Stimulated activated CD8-positive, alpha-beta memory T cell treated with anti-CD3 and anti-CD28 coated beads, Interleukin-15, amount 100 ng/mL, for 1 hour (primary cell): Measurements from ENCODE around the gene VPS13D.

Experiments used
- DNase-seq: peaks from one replicate; pipeline ENCODE4 v3.0.0-alpha.2; 2020; ENCODE audit warnings: low read depth

VPS13D gene

DNA sequence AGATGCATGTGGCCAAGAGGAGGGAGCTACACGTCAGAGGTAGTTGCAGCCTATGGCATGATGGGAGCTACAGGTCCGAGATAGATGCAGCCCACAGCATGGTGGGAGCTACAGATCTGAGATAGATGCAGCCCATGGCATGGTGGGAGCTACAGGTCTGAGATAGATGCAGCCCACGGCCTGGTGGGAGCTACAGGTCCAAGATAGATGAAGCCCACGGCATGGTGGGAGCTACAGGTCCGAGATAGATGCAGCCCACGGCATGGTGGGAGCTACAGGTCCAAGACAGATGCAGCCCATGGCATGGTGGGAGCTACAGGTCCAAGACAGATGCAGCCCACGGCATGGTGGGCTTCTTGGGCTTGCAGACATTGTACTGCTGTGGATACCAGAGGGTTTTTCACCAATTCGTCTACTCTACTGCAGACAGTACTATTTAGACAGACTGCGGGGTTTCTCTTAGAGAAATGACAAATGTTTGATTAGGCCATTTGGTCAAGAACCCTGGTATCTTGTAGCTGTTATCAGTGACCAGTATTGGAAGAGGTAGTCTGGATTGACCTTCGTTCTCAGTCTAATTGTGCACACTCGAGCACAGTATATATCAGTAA, 260.8 kb downstream of the VPS13D start:
- DNase-seq = no peak

DNA sequence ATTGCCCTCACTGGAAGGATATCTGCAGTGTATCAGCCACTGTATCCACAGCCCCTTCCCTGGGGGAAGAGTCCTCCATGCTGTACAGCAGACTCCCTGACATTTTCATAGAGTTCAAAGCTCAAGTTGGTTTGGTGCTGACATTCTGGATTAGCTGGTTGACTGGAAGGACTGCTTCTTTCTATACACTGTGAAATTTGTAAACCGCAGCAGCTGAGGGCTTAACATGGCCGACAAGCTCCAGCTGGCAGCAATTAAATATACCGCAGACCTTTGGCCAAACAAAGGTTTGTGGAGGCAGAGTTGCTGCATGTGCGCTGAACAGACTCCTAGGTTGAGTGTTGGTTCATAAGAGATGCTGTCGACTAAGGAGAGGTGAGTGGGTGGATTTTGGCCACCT, 261.8 kb downstream of the VPS13D start:
- no peak for DNase-seq

DNA sequence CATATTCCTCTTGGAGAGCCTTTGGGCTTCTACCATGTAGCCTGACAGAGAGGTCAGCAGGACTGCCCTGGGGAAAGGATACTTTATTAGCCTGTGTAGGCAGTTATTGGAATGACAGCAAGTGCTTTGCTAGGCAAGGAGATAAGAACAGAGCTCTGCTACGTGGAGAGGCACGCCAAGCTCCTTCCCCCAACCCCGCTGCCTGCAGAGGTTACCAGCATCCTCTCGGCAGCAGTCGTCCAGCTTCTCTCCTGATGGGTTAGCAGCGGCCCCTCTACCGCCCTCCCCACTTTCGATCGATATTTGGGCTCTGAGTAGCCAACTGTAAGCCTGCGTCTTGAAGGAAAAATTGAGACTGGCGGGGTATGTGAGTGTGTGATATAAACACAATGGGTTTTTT, 265.9 kb downstream of the VPS13D start:
- DNase-seq = no peak

DNA sequence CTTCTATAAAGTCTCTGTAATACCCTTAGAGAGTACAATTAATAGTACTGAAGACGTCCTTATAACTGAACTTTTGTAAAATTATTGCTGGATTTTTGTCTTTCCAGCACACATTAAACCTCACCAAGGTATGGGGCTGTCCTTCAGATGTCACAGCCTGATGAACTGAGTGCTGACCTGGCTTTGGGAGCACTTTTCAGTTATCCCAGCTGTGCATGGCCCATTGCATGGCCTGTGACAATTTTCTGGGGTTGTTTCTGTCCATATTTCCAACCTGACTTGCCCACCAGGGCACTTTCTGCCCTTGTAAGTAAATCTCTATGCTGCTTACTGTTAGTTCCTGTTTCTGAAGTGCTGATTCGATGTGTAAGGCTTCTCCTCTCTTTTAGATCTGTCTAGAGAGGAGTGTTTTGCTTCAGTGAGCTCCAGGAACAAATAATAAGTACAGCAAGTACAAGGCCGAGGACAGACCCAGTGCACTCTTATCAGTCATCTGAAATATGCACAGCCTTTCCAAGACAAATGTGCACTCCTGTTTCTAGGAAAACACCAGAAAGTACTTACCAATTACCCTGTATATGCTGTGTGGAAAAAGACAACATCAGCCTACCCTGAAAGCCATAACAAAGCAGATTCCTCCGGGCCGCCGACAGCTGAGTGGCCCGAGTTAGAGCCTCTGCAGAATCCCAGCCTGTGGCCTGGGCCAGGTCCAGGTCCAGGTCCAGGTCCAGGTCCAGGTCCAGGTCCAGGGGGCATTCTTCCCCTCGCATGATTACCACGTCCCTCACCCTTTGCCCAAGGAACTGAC, 266.5 kb downstream of the VPS13D start:
- no peak for DNase-seq

DNA sequence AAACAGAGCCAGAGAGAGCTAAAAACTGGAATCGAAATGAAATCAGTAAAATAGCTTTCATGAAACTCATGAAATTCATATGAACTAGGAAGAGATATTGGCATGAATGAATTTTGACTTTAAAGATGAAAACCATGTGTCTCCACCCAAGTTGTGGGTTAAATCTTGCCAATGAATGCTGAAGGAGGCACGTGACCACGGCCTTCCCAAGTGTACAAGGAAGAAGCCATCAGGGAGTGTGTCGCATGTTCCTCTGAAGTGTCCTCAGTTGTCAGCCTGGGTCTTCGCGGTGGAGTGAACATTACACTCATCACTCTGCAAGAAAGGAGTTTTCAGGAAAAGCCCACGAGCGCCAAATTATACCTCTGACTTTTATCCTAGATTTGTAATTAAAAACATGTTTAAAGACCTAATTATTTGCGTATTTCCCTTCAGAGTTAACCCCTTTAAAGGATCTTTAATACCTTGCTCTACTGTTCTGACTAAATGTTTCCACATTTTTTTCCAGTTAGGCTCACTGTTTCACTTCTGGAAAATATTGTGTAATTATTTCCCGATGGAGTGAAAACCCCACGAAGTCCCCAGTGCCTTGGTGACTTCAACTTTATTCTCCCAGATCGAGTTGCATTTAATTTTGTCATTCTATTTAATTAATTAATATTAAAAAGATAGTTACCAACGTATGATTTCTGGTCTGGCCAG, 269.9 kb downstream of the VPS13D start:
- no peak for DNase-seq

DNA sequence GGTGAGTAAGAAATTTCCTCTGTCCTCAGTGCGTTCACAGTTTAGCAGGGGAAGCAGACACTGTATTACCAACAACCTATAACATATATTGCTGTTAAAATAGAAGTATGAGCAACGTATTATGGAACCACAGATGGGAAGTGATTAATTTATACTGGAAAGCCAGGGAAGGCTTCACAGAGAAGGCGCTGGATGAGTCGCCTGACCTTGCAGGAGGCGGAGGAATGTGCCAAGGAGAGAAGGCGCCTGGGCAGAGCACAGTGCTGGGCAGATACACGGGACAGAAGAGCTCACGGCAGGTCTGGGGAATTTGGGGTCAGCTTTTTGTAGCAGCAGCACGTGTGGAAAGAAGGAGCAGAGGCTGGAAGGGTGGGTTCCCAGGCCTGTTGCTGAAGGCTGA, 271.8 kb downstream of the VPS13D start:
- no peak for DNase-seq

DNA sequence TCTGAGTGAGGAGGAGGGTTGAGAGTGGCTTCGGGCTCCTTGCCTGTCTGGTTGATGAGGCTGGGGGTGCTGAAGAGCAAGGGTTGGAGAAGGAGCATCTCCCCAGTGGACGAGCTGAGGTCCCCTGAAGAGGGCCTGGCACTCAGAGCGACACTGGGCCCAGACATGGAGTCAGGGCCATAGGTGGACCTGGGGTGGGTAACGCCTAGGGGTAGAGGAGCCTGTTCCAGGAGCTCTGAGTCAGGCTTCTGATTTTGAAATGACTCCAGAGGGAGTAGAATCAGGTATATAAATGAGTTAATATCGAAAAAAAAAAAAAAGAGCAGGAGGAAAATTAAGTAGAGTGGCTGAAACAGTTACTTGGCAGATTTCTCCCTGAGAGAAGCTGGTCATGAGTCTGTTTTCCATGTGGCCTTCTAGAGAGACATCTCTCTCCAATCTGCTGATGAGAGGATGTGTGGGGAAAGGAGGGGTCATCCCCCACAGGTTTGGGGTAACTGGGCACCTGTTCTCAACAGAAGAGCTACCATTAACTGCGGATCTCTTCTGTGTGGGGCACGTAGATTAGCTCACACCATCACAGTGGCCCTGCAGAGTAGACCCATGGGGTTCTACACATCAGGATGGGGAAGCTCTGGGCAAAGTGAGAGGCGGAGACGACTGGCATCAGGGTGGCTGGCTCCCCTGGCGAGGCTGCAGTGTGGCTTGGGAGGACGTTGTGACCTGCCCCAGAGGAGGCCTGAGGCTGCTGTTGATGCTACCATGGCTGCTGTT, 272.7 kb downstream of the VPS13D start:
- DNase-seq = no peak

DNA sequence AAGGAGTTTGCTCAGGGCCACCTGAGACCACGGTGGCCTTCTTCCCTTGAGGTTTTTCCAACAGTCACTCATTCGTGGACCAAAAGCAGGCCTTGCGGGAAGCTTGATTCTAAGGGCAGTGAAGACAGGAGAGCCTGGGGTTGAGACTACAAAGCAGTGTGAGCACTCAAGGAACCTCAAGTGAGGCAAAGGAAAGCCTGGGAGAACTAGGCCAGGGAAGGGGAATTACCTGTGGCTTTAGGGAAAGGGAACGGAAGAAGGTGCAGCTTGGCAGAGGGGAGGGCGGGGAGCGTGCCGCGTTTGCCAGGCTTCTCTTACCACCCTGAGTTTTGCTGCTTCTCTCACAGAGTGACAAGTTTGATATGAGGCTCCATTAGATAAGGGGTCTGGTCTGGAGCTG, 273.9 kb downstream of the VPS13D start:
- no peak for DNase-seq

DNA sequence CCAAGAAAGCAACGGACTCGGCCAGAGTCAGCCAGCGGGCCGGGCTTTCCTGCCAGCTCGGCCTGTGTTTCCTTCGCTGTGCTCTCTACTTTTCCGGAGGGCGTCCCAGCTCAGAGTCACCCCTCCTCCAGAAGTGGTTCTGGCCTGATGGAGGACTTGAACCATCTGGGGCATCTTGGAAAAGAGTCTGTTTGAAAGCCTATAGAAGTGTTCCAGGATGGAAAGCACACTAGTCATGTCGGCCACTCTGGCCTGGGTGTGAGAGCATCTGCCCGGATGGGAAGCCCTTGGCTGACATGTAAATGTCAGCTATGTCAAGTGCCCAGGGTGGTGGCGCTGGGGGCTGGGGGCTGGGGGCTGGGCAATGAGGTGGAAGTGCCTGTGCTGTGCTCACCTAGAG, 274.8 kb downstream of the VPS13D start:
- DNase-seq = no peak

DNA sequence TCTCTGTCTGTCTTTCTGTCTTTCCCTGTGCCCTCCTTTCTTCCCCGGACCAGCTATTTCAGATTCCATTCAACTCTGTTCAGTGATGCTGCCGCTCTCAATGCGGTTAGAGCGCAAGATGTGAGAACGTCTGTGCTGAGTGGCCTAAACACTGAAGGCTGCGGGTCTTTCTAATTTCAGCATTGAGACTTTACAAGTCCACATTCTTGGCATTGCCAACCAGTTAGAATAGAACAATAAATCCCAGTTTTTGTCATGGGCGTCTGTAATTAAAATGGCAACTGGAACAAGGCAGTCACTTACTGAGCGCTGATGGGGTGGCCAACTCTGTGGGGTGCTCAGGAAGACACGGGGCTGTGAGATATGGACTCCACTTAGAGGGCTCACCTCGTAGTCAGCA, 275.4 kb downstream of the VPS13D start:
- no peak for DNase-seq

DNA sequence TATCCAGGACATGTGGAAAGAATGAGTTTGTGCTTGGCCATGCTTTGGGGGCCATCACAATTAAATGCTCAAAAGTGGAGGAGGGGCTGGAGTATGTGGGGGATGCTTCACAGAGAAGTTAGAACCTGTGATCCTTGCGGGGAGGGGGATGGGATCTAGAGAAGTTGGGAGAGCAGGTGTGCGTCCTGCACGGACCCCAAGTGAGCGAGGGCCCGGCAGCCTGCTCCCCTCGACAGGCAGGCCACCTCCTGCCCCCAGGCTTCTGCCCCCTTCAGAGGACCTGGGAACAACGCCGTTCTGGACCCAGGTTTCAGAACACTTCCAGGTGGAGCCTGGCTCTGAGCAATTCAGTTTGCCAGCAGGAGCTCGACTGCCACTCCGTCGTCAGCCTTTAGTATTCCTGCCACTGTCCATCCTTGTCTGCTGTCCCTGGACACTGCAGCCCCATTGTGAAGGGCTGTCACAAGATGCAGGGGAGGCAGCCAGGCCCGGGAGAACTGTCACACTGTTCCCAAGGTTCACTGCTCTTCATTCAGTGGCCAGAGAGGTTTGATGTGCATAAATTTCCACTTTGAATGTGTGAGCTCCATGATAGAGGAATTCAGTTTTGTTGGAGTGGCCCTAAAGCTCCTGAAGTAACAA, 275.9 kb downstream of the VPS13D start:
- no peak for DNase-seq

DNA sequence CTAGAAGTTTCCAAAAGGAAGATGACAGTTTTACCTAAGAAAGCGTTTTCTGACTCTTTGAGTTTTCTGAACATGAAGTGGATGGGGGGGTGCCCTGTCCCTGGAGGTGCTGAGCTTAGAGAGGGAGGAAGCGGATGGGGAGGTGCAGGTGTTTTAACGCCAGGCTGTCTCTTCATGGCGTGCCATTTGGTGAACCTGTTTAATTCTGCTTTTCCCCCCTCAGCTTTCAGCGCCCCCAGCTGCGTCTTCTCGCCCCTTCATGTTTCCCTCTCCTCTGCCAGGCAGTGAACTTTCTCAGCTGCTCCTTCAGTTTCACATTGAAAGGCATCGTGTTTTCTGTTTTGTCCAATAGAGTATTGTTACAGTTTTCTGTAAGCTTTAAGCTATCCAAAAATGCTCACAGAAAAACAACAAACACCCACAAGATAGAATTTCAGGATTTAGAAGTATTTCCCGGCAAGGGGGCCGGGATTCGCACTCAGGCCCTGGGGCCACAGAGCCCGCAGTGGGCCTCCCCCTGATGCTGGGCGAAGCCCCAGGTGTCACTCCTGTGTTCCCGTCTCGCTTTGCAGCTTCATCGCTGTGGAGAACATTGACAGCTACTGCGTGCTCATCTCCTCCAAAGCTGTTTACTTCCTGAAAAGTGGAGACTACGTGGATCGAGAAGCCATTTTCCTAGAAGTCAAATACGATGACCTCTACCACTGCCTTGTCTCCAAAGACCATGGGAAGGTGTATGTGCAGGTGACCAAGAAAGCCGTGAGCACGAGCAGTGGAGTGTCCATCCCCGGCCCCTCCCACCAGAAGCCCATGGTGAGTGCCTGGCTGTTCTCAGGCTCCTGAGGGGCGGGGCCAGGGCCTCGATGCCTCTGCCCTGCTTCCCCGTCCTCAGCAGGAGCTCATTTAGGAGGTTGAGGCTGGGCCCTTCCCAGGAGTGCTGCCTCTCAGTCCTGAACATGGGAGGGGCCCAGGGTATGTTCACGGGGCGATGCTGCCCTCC, 276.8 kb downstream of the VPS13D start:
- no peak for DNase-seq

DNA sequence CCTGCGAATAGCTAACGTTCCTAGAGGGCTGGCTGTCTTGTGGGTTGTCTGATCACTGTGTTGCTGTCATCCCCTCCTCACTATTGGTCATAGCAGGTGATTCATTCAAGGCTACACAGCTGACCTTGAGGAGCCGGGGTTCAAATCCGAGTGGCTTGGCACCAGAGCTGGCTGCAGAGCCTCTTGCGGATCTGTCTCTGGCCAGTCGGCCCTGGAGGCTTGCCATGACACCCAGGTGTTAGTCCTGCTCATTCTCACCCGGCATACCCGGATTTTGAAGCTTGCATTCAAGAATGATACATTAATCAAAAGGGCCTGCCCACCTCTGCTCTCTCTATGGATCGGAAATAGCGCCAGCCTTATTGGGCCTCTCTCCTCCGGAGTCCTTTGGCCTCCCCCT, 277.8 kb downstream of the VPS13D start:
- DNase-seq = no peak

DNA sequence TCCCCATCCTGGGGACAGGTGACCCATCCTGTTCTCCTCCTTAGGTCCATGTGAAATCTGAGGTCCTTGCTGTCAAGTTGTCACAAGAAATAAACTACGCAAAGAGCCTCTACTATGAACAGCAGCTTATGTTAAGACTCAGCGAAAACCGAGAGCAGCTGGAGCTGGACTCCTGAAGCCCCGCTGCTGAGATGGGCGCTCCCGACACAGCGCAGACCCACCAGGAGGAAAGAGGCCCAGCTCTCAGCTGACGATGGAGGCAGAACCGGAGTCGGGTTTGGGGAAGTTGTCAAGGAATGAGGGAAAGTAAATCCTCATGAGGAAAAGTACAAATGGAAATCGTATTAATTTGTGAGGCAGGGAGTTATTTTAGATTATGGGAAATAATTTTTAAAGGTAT, 279.0 kb downstream of the VPS13D start:
- DNase-seq = no peak

DNA sequence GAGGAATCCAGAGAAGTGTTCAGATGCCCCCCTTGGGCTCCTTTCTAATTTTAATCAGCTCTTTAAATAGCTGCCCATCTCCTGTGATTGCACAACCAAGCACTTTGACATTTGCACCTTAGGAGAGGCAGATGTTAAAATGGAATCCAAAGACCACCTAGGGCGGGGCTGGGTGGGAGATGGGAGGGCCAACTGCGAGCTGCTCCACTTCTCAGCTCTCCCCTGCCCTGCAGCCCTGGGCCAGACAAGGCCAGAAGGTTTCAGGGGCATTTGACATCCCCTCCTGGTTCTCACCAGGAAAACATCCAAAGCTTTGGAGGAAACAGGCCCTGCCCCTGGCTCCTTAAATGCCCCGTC, 281.3 kb downstream of the VPS13D start:
- no peak for DNase-seq

DNA sequence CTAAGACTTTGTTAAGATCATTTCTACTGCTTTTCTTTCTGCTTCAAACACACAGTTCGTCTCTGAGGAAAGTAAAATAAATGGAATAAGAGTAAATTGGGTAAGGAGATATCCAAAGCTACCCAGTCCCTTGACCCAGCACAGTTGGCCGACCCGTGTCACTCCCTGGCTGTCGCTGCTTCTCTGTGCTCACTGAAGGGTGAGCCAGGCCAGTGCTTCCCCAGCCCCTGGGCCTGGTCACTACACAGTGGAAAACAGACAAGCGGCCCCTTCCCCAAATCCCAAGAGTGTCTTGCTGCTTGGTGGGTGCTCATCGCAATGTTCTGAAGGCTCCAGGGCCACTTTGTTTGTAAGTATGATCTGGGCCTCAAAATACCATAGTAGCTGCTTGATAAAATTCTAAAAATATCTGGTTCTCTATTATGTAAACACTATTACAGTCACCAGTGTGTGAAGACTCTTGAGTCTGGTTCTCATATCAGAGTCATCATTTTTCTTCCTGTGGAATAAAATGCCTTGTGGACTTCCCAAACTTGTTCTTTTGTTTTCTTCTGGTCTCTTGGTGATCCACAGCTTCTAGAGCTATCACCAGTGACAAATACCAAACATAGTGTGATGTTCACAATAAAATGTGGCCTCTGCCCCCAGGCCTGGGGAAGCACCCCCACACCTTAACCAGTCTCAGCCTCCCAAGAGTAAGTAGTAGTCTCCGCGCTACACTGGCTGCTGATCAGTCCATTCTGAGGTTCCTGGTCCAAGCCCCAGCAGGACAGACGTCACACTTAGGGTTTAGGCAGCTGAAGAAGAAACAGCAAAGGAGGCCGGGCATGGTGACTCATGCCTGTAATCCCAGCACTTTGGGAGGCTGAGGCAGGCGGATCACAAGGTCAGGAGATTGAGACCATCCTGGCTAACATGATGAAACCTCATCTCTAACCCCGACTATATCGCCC, 282.0 kb downstream of the VPS13D start:
- no peak for DNase-seq

DNA sequence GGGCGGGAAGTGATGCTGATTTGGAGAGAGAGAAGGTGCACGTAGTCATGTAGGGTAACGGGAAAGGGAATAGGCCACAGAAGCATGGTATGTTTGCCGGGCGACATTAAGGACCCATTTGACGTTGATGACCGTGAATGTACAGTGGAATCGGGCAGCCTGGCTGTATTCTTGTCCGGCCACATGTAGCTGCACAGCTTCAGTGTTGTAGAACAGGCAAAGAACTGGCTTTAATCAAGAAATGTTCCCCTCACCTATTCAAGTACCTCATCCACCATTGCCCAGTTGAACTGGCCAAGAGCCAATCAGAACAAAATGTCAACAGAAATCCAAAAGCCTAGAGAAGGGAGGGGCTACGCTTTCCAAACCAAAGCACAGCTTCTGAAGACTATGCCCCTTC, 283.4 kb downstream of the VPS13D start:
- no peak for DNase-seq

DNA sequence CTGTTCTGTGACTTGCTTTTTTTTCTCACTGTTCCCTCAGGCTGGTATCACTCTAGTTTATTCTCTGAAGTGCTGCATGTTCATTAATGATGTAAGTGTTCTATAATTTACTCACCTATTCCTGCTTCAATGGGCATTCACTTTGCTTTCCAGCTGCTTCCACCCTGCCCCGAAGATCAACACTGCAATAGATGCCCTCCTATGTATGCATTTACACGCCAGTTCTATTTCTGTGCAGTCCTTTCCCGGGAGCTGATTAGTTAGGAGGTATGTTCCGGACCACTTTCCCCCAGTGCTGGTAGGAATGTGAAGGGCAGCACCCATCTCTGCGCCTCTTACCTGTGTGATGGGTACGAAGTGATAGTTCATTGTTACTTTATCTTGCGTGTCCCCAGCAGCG, 284.8 kb downstream of the VPS13D start:
- no peak for DNase-seq

DNA sequence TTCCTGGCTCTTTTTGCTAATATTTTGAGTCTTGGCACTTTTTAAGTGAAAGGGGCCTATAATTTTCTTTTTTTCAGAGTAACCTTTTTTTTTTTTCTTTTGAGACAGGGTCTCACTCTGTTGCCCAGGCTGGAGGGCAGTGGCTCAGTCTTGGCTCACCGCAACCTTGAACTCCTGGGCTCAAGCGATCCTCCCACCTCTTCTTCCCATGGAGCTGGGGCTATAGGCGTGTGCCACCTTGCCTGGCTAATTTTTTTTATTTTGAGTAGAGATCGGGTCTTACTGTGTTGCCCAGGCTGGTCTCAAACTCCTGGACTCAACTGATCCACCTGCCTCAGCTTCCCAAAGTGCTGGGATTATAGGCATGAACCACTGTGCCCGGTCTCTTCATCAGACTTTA, 285.4 kb downstream of the VPS13D start:
- no peak for DNase-seq

DNA sequence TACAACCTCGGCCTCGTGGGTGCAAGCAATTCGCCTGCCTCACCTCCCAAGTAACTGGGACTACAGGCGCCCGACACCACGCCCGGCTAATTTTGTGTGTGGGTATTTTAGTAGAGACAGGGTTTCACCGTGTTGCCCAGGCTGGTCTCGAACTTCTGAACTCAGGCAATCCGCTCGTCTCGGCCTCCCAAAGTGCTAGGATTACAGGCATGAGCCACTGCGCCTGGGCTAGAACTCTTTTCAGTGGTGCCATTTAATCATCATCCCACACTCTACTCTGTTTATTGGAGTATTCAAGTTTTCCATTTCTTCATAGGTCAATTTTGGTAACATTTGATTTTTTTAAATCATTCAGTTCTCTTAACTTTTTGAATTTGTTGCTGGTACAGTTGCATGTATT, 286.9 kb downstream of the VPS13D start:
- DNase-seq = no peak
